ENCODE measurements around the gene VPS41.

DNA sequence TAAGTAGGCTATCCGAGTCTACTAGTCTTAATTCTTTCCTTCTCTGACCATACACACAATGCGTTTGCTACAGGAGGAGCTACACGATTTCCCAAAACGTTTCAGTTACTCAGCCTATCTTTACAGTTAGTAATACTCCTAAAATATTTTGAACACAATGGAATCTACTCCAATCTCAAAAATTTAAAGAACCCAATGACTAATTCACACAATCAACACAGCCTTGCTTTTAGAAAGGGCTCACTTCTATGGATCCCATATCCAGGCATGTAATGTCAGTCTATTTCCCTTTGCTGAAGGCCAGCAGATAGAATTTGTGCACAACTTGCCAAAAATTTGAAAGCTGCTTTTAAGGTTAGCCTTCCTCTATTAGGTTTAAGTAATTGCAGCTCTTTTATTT is 107.2 kb downstream of the VPS41 start:
- TF ChIP-seq, protein P1, sequence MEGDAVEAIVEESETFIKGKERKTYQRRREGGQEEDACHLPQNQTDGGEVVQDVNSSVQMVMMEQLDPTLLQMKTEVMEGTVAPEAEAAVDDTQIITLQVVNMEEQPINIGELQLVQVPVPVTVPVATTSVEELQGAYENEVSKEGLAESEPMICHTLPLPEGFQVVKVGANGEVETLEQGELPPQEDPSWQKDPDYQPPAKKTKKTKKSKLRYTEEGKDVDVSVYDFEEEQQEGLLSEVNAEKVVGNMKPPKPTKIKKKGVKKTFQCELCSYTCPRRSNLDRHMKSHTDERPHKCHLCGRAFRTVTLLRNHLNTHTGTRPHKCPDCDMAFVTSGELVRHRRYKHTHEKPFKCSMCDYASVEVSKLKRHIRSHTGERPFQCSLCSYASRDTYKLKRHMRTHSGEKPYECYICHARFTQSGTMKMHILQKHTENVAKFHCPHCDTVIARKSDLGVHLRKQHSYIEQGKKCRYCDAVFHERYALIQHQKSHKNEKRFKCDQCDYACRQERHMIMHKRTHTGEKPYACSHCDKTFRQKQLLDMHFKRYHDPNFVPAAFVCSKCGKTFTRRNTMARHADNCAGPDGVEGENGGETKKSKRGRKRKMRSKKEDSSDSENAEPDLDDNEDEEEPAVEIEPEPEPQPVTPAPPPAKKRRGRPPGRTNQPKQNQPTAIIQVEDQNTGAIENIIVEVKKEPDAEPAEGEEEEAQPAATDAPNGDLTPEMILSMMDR (IDR thresholded peaks at IDR 0.05), result no peak
- TF ChIP-seq POLR2A (IDR thresholded peaks at IDR 0.05), result no peak
